HCT116 (cell line): Measurements from ENCODE around the gene PIP4K2A. TPM values are rescaled to one million over a fixed set of nuclear protein-coding genes. Genes with fewer than 3 reads are reported as not detected.

Experiments
- ATAC-seq: fragments of 200-7000 bp; cut with Tn5 transposase; 2 replicates; pipeline ENCODE4 v1.9.1; 2020; ENCODE audit warnings: mild to moderate bottlenecking, moderate library complexity
- BruUV-seq: library from RNA; stranded (reverse); fragments of 400-500 nt; replicated peaks from 2 replicates; lab custom pipeline; 2021; lab: Mats Ljungman, UMichigan
- CTCF ChIA-PET: fragments of 300-600 bp; sonication (Branson Sonifier 250); formaldehyde crosslinking; loops from one replicate; lab custom pipeline; 2021; ENCODE audit warnings: antibody characterized with exemption; lab: Charles Lee
- POLR2A ChIA-PET: fragments of 300-600, 350-600 bp; sonication (Branson Sonifier 250); formaldehyde crosslinking; loops from one replicate; lab custom pipeline; 2021; ENCODE audit warnings: antibody characterized with exemption; lab: Charles Lee
- RAD21 ChIA-PET, 2 experiments: fragments of 300-600 bp; sonication (Branson Sonifier 250); formaldehyde crosslinking; loops; one replicate each; lab custom pipeline; 2023; ENCODE audit warnings: low total read pairs in 2 of 2; ENCODE audit not compliant: uncharacterized antibody in 2 of 2, unreplicated experiment in 2 of 2, low non-redundant PET in 1 of 2; lab: Charles Lee
- DNase-seq: peaks from one replicate; pipeline ENCODE4 v3.0.0-alpha.2; 2010; ENCODE audit warnings: low read depth, low spot score
- H2AFZ ChIP-seq: fragments of 200-600 bp; shearing (Covaris generic), sonication (generic); 2 replicates; pipeline ENCODE4 v1.6.1; 2017; ENCODE audit warnings: low read depth, mixed run types, mixed read lengths, antibody characterized with exemption, low read length; ENCODE audit not compliant: poor library complexity, severe bottlenecking
- H3K27ac ChIP-seq: 2 replicates; pipeline ENCODE4 v1.5.1; 2012; ENCODE audit warnings: low read depth, low read length
- H3K27me3 ChIP-seq: fragments of 200-600 bp; sonication (generic); 2 replicates; pipeline ENCODE4 v1.6.1; 2016; ENCODE audit warnings: mixed run types, low read length, mixed read lengths; ENCODE audit not compliant: insufficient read depth
- H3K36me3 ChIP-seq, 2 experiments: fragments of 200-500 bp in 1 of 2; fragments of 200-600 bp in 1 of 2; sonication (Bioruptor generic) in 1 of 2; sonication (generic) in 1 of 2; 2 replicates each; pipeline versions ENCODE4 v1.5.1 to v1.6.1; 2014 to 2016; ENCODE audit warnings: low read length in 2 of 2, inconsistent platforms in 1 of 2, mixed read lengths in 1 of 2, mixed run types in 1 of 2; ENCODE audit not compliant: insufficient read depth in 2 of 2, control insufficient read depth in 1 of 2
- H3K4me1 ChIP-seq, 2 experiments: fragments of 200-600 bp in 1 of 2; sonication (generic) in 1 of 2; 2 replicates each; pipeline versions ENCODE4 v1.5.1 to v1.6.1; 2012 to 2017; ENCODE audit warnings: low read length in 2 of 2, inconsistent platforms in 1 of 2, mild to moderate bottlenecking in 1 of 2, mixed read lengths in 1 of 2, mixed run types in 1 of 2, moderate library complexity in 1 of 2; ENCODE audit not compliant: insufficient read depth in 2 of 2, control insufficient read depth in 1 of 2
- H3K4me2 ChIP-seq: fragments of 200-600 bp; sonication (generic); 2 replicates; pipeline ENCODE4 v1.6.1; 2017; ENCODE audit warnings: mixed run types, low read length, mixed read lengths
- H3K4me3 ChIP-seq, 2 experiments: fragments of 200-600 bp in 1 of 2; sonication (generic) in 1 of 2; replicated peaks in 1 of 2; 2 replicates each; pipeline ENCODE4 v1.5.1; 2011 to 2016; ENCODE audit warnings: low read length in 2 of 2, control low read depth in 1 of 2, low read depth in 1 of 2, mild to moderate bottlenecking in 1 of 2, mixed read lengths in 1 of 2, mixed run types in 1 of 2
- H3K79me2 ChIP-seq: fragments of 200-600 bp; sonication (generic); 2 replicates; pipeline ENCODE4 v1.6.1; 2017; ENCODE audit warnings: mild to moderate bottlenecking, mixed run types, low read length, moderate library complexity, mixed read lengths; ENCODE audit not compliant: insufficient read depth
- H3K9ac ChIP-seq: fragments of 200-600 bp; sonication (generic); 2 replicates; pipeline ENCODE4 v1.6.1; 2016; ENCODE audit warnings: low read length, mixed read lengths
- H3K9me2 ChIP-seq: fragments of 200-600 bp; sonication (generic), shearing (Covaris generic); 2 replicates; pipeline ENCODE4 v1.6.1; 2017; ENCODE audit warnings: mixed run types, mild to moderate bottlenecking, moderate library complexity; ENCODE audit not compliant: insufficient read depth
- H3K9me3 ChIP-seq, 2 experiments: fragments of 200-500 bp in 1 of 2; fragments of 200-600 bp in 1 of 2; sonication (Bioruptor generic) in 1 of 2; sonication (generic) in 1 of 2; 2 replicates each; pipeline ENCODE4 v1.6.1; 2014 to 2017; ENCODE audit warnings: low read length in 2 of 2, mixed read lengths in 2 of 2, inconsistent platforms in 1 of 2, low read depth in 1 of 2, mild to moderate bottlenecking in 1 of 2, mixed run types in 1 of 2, moderate library complexity in 1 of 2; ENCODE audit not compliant: control insufficient read depth in 1 of 2, insufficient read depth in 1 of 2
- H4K20me1 ChIP-seq: fragments of 200-600 bp; sonication (generic), shearing (Covaris generic); 2 replicates; pipeline ENCODE4 v1.6.1; 2017; ENCODE audit warnings: mixed run types, mild to moderate bottlenecking, moderate library complexity; ENCODE audit not compliant: insufficient read depth
- CEBPB ChIP-seq: IDR thresholded peaks from 2 replicates; pipeline ENCODE4 v1.6.1; 2012; ENCODE audit warnings: low read depth
- EGR1 ChIP-seq: IDR thresholded peaks from 2 replicates; pipeline ENCODE4 v1.6.1; 2012; ENCODE audit warnings: low read depth
- ELF1 ChIP-seq: IDR thresholded peaks from 2 replicates; pipeline ENCODE4 v1.6.1; 2012; ENCODE audit warnings: low read depth, borderline replicate concordance
- EZH2 ChIP-seq: fragments of 200-600 bp; sonication (generic); IDR thresholded peaks from 2 replicates; pipeline ENCODE4 v1.6.1; 2017; ENCODE audit warnings: antibody characterized with exemption, mixed run types
- EZH2phosphoT487 ChIP-seq: fragments of 200-600 bp; IDR thresholded peaks from 2 replicates; pipeline ENCODE4 v1.6.1; 2018; ENCODE audit warnings: antibody characterized with exemption, borderline replicate concordance
- JUND ChIP-seq: IDR thresholded peaks from 2 replicates; pipeline ENCODE4 v1.6.1; 2012
- RAD21 ChIP-seq: IDR thresholded peaks from 2 replicates; pipeline ENCODE4 v1.6.1; 2012; ENCODE audit warnings: low read depth, mild to moderate bottlenecking
- SIN3A ChIP-seq: IDR thresholded peaks from 2 replicates; pipeline ENCODE4 v1.6.1; 2012; ENCODE audit warnings: low read depth
- SP1 ChIP-seq: IDR thresholded peaks from 2 replicates; pipeline ENCODE4 v1.6.1; 2012; ENCODE audit warnings: low read depth
- SRF ChIP-seq: IDR thresholded peaks from 2 replicates; pipeline ENCODE4 v1.6.1; 2012; ENCODE audit warnings: low read depth
- ZFX ChIP-seq: fragments of 450-650 bp; IDR thresholded peaks from 2 replicates; pipeline ENCODE4 v1.6.1; 2017
- ZNF274 ChIP-seq: fragments of 200-500 bp; sonication (Bioruptor generic); IDR thresholded peaks from 2 replicates; pipeline ENCODE4 v1.6.1; 2014; ENCODE audit warnings: mild to moderate bottlenecking, low read depth, low read length, inconsistent platforms
- intact Hi-C: fragments of 100-400 bp; cut with micrococcal nuclease; formaldehyde crosslinking; loops from 2 replicates; pipeline ENCODE4 v1.10.0; 2022
- total RNA-seq: library from RNA; stranded (reverse); gene quantifications from one replicate; pipeline ENCODE4 v1.2.1, GENCODE V29; 2021; ENCODE audit not compliant: unreplicated experiment
- TF ChIP-seq, protein P1 (sequence below): IDR thresholded peaks from 2 replicates; pipeline ENCODE4 v1.6.1; 2011; ENCODE audit warnings: mild to moderate bottlenecking, low read length, moderate library complexity; ENCODE audit not compliant: insufficient replicate concordance; ENCODE audit errors: extremely low read depth
- TF ChIP-seq, protein P2 (sequence below): IDR thresholded peaks from 2 replicates; pipeline ENCODE4 v1.6.1; 2012
- TF ChIP-seq, protein P3 (sequence below), 3 experiments: fragments of 200-600 bp in 1 of 3; sonication (generic) in 1 of 3; IDR thresholded peaks in 2 of 3; conservative IDR thresholded peaks in 1 of 3; 2 replicates each; pipeline ENCODE4 v1.5.1; 2012 to 2017; ENCODE audit warnings: low read depth in 2 of 3, low read length in 2 of 3, antibody characterized with exemption in 1 of 3, borderline replicate concordance in 1 of 3, control low read depth in 1 of 3, mild to moderate bottlenecking in 1 of 3, mixed read lengths in 1 of 3, mixed run types in 1 of 3, moderate library complexity in 1 of 3; ENCODE audit not compliant: insufficient read depth in 1 of 3
- TF ChIP-seq, protein P4 (sequence below): IDR thresholded peaks from 2 replicates; pipeline ENCODE4 v1.6.1; 2012

PIP4K2A gene
- total RNA-seq, 1 experiment from 2014 or later: 41.9 TPM

DNA sequence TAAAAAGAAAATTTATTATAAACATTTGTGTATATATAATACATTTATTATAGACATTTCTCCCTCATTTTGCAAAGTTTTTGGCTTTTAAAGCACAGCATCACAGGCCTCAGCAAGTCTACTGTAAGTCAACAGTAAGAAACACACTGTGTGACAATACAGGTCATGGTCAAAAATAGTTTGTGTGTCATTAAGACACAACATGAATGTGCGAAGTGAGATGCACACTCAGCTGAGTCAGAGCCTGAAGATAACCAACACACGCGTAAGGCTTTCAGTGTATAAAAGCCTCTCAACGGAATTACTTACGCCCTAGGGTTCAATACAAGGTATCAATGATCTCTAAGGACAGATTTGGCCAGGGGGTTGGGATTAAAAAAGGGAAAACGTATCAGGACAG, 157.6 kb downstream of the PIP4K2A start:
- H3K79me2 ChIP-seq: no peaks in the 10 kb centered on the region
- H3K9ac ChIP-seq: no peak overlapping the region
- no peak overlapping the region for H3K4me3 ChIP-seq
- ChIA-PET RAD21 (no interaction called here), CTCF (no interaction called here), POLR2A (no interaction called here)
- no peaks in the 10 kb centered on the region for H3K4me1 ChIP-seq
- intact Hi-C loops: loop anchor here (10.0 kb wide), 1 partner anchor 562 kb away; no protein-coding TSS in a partner anchor
- no peak for ATAC-seq
- H3K27ac ChIP-seq: no peak overlapping the region
- 0 out of 2 replicates have a peak, but pooled peaks cover 6% of the 10 kb centered on the region for H4K20me1 ChIP-seq
- TF ChIP-seq JUND (no peak), CEBPB (no peak), SIN3A (no peak), EGR1 (no peak), SRF (no peak), EZH2 (no peak), RAD21 (no peak), EZH2phosphoT487 (no peak), SP1 (no peak), ZFX (no peak), ZNF274 (no peak), ELF1 (no peak)
- TF ChIP-seq, protein P1, sequence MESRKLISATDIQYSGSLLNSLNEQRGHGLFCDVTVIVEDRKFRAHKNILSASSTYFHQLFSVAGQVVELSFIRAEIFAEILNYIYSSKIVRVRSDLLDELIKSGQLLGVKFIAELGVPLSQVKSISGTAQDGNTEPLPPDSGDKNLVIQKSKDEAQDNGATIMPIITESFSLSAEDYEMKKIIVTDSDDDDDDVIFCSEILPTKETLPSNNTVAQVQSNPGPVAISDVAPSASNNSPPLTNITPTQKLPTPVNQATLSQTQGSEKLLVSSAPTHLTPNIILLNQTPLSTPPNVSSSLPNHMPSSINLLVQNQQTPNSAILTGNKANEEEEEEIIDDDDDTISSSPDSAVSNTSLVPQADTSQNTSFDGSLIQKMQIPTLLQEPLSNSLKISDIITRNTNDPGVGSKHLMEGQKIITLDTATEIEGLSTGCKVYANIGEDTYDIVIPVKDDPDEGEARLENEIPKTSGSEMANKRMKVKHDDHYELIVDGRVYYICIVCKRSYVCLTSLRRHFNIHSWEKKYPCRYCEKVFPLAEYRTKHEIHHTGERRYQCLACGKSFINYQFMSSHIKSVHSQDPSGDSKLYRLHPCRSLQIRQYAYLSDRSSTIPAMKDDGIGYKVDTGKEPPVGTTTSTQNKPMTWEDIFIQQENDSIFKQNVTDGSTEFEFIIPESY: no peak
- TF ChIP-seq, protein P2, sequence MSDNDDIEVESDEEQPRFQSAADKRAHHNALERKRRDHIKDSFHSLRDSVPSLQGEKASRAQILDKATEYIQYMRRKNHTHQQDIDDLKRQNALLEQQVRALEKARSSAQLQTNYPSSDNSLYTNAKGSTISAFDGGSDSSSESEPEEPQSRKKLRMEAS: no peak
- TF ChIP-seq, protein P3, sequence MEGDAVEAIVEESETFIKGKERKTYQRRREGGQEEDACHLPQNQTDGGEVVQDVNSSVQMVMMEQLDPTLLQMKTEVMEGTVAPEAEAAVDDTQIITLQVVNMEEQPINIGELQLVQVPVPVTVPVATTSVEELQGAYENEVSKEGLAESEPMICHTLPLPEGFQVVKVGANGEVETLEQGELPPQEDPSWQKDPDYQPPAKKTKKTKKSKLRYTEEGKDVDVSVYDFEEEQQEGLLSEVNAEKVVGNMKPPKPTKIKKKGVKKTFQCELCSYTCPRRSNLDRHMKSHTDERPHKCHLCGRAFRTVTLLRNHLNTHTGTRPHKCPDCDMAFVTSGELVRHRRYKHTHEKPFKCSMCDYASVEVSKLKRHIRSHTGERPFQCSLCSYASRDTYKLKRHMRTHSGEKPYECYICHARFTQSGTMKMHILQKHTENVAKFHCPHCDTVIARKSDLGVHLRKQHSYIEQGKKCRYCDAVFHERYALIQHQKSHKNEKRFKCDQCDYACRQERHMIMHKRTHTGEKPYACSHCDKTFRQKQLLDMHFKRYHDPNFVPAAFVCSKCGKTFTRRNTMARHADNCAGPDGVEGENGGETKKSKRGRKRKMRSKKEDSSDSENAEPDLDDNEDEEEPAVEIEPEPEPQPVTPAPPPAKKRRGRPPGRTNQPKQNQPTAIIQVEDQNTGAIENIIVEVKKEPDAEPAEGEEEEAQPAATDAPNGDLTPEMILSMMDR (IDR thresholded peaks at IDR 0.05 in 2 of 3, conservative IDR thresholded peaks at IDR 0.05 in 1 of 3; ENCODE audit: borderline replicate concordance in 1 of 3, insufficient read depth in 1 of 3, low read depth in 2 of 3, low read length in 2 of 3): no peak
- TF ChIP-seq, protein P4, sequence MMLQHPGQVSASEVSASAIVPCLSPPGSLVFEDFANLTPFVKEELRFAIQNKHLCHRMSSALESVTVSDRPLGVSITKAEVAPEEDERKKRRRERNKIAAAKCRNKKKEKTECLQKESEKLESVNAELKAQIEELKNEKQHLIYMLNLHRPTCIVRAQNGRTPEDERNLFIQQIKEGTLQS: no peak
- H3K9me2 ChIP-seq: no peaks in the 10 kb centered on the region
- no peaks in the 10 kb centered on the region for H3K9me3 ChIP-seq
- no peak overlapping the region for H2AFZ ChIP-seq
- H3K4me2 ChIP-seq: no peak overlapping the region
- BruUV-seq: no TSS peak
- no peaks in the 10 kb centered on the region for H3K36me3 ChIP-seq
- H3K27me3 ChIP-seq: no peaks in the 10 kb centered on the region
- no peak for DNase-seq
